Glomerular endothelial cell (primary cell): ENCODE results near the gene CCDC73. TPM values are rescaled to one million over a fixed set of nuclear protein-coding genes. Genes with fewer than 3 reads are reported as not detected.
"Not testable (repeated sequence)": the region's sequence is repeated elsewhere in the genome, so short reads cannot be mapped to it uniquely, and the experiment has no call there.

ENCODE experiments used
- DNase-seq: peaks from one replicate; pipeline ENCODE4 v3.0.0-alpha.2; 2011; ENCODE audit warnings: low read depth, low spot score; ENCODE audit errors: extremely low read depth
- total RNA-seq: library from RNA; depleted of rRNA; stranded (reverse); fragments of >200 nt; gene quantifications from 2 replicates; pipeline ENCODE4 v1.2.3, GENCODE V29; 2015

Gene CCDC73
- not detected in 2 replicates for total RNA-seq

DNA sequence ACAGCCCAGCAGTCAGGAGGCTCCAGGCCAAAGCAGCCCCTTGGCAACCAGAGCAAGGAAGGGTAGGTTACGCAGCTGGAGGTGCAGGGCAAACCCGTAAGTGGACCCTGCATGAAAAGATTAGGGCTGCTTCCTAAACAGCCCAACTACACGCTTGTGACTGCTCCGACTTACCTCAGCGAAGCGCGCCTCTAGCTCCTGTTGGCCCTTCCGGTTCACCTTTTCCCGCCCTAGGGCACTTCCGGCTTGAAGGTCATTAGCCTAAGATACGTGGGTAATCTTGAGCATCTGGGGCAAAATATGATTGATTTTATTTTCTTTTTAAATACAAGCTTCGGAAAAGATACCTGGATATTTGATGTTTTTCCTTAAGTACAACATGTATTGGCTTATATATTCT lies at the start of gene CCDC73:
TSS of gene CCDC73 (minus strand) at position 224 of the 400 bp plus-strand sequence. CDS start 34,419 bp downstream, outside the sequence.
- DNase-seq: no peak

DNA sequence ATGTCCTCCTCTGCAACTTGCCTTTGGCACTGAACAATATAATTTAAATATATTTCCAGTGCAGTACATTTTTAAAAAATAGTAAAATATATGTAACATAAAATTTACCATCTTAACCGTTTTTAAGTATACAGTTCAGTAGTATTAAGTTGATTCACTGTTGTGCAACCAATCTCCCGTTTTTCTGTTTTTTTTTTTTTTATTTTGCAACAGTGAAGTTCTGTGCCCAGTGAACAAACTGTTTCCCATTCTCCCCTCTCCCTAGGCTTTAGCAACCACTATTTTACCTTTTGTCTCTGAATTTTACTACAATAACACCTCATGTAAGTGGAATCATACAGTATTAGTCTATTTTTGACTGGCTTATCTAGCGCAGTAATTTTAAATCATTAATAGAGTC lies 49.1 kb upstream of the CCDC73 start:
- no peak for DNase-seq

DNA sequence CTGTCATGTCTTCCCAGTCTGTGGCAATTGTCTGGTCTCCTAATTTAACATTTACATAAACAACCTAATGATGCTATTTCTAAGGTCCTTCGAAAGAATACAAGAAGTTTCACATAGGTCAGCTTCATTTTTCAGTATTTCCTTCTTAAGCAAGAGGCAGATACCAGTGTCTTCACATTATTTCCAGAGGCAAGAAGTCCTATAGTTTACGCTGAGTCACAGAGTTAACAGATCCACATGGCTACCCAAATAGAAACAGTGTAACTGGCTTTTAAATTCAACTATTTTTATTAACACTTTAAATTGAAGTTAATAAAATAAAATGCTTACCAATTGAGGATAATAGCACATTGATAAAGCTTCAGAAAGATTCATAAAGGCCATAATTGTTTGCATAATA lies 46.1 kb upstream of the CCDC73 start:
- DNase-seq: no peak

DNA sequence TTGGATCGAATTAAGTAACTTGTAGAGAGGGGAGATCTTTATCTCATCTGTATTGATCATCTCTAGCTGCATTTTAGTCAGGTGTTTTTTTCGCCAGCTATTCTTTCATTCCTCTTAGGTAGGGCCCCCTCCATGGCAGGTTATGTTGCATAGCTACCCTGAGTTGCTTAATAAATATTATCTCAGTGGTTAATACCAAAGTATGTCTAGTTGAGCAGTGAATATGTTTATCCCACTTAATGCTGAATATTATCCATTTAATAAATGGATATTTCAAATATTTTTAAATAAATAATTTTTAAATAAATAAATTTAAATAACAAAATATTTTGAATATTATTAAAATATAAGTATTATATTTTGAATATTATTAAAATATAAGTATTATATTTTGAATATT lies 44.8 kb upstream of the CCDC73 start:
- DNase-seq: no peak

DNA sequence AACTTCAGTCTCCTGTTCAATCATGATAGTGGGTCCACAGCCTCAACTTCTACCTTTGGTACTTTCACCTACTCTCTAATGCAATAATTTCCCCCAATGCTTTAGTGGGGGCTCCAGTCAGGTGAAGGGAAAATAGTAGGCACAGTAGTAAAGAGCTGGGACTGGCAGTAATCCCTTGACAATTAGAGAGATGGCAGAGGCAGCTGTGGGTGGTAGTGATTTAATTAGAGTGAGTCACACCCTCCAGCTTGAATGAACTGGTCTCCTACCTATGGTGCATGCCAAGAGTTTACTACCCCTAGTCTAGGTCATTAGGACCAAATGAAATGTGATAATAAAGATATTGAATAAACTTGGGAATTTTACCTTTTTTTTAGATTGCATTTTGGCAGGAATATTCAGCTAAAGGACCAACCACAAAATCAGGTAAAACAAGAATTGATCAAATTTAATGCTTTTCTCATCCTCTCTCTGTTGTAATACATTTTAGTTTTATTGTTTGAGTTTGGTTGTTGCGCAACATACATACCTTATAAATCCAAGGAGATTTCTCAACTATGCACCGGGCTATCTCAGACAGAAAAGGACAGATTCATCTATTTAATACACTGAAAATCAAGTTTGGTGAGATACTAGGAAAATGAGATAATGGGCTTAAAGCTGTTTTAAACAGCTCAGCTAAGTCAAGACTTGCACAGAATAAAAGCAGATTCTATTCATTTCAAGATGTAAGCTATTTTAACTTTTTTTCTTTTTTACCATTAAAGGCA lies 44.2 kb upstream of the CCDC73 start:
- DNase-seq: no peak

DNA sequence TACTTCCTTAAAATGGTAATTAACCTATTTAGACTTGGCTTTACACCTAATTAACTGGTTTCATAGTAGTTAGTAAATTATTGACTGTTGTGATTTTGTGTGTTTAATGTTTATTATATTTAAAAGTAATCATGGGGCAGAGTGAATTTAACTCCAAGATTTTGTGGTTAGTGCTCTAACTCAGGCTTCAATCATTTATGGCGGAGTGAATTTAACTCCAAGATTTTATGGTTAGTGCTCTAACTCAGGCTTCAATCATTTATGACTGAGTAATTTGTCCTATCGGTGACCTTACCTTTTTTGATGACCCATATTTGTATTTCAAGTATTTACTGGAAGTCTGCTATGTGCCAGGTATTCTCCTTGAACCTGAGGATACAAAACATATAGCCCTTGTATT lies 42.5 kb upstream of the CCDC73 start:
- DNase-seq: no peak

DNA sequence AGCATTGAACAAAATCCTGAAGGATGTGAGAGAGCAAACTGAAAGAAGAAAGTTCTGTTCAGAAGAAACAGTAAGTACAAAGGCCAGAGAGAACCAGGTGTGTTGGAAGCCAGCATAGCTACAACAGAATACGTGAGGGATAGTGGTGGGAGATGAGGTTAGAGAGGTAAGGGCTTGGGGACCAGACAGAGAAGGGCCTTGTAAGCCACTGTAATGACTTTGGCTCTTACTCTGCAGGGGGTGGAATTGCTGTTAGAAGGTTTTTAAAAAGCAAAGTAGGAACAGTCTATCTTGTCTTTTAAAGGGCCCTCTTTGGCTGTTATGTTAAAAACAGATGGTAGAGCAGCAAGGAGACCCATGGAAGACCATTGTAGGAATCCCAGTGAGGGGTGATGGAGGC lies 39.5 kb upstream of the CCDC73 start:
- no peak for DNase-seq

DNA sequence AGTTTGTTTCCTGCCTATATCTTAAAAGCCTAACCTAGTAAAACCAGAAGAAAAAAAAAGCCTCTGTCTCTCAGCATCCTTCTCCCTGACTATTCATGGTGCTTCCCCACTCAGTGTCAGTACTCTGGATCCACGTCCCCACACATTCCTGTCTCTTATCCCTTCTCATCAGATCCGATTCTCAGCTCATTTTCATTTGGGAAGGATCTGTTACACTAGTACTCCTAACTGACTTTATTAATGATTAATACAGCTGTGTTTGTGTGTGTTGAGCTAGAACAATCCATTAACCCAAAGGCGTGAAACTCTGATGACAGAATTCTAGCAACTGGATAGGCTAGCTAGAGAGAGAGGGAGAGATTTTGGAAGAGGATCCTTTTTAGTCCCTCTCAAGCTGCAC lies 36.8 kb upstream of the CCDC73 start:
- DNase-seq: no peak

DNA sequence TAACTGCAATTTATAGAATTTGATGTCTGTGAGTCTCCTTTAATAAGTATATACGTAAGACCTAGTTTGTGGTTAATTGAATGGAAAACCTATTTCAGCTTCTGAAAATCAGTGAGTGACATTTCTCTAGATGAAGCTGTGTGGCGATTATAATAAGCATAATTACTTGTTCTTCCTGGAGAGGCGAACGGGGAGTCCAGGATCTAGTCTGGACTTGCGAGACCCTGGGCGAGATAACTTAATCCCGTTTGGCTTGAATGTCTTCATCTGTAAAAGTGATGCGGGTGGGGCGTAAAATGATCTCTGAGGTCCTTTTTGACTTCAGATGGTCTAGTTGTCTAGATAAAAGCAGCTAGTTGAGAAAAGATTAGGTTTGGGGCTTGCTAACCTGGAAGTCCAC lies 36.3 kb upstream of the CCDC73 start:
- DNase-seq: no peak

DNA sequence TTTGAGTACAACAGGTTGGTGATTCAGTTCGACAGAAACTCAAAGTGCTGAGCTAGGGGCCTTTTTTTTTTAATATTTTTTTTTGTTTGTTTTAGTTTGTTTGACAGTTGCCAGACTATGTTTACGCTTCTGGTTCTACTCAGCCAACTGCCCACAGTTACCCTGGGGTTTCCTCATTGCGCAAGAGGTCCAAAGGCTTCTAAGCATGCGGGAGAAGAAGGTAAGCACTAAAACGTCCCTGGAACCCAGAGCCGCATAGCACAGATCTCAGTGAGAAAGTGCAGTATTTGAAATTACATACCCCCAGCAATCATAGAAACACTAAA lies 35.9 kb upstream of the CCDC73 start:
- DNase-seq: no peak

DNA sequence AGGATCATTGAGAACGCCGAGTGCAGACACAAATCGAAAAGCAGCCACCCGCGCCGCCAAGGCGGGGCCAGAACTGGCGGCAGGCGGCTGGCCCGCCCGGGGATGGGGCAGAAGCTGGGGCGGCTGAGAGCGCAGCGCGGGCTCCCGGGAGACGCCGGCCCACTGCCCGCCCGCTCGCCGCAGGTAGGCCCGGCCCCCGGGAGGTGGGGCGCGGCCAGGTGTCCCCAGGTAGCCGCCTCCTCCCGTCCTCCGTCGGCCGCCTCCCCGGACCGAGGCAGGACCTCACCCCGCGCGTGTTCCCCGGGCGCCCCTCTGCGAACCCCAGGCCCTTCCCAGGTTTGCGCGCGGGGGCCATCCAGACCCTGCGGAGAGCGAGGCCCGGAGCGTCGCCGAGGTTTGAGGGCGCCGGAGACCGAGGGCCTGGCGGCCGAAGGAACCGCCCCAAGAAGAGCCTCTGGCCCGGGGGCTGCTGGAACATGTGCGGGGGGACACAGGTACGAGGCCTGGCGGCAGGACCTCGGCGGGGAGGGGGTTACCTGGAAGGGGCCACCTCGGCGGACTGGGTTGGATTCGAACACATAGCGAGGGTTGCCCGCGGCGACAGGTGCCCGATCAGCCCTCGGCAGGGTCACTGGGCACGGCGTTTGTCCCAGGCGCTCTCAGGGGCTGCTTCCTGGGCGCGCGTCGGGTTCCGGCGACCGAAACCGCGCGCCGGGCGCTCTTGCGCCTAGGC lies 35.4 kb upstream of the CCDC73 start, which contains the start of gene PRRG4:
TSS of gene PRRG4 (plus strand) at position 248 of the 733 bp plus-strand sequence. CDS start 603 bp downstream, outside the sequence.
- DNase-seq: no peak

DNA sequence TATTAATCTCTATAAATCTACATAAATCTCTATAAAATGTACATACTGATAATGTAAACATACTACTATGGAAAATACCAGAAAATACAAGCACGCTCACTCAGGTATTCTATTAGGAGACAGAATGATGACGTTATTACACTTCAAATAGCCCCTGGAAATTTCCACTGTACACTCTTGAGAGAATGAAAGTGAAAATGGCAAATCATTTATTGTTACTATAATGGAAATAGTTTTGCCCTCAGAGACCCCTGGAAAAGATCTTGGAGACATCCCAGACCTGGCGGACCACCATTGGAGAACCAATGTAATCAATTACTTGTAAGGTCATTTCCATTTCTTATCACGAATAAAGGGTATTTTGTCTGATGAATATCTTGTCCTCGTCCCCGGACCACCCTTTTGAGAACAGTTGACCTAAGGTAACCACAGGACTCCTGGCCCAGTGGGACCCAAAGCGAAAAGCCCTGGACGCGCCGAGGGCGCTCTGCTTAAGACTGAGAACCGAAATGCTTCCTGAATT lies 34.8 kb upstream of the CCDC73 start:
- DNase-seq: no peak

DNA sequence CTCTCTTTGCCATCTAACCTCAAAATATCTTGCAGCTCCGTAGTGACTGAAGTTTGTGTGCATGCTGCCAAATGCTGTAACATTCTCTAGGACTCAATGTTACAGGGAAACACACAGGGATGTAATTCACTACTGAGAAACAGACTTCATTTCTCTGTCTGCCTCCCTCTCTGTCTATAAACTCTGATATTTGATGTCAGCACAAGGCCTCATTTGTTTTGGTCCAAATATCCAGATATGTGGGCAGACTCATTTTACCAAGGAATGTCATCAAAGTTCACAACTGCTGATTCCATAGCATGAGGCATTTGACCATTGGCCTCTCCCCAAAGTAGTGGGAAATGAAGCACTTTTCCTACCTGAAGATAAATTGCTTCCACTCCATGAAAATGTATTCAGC lies 32.8 kb upstream of the CCDC73 start:
- DNase-seq: no peak

DNA sequence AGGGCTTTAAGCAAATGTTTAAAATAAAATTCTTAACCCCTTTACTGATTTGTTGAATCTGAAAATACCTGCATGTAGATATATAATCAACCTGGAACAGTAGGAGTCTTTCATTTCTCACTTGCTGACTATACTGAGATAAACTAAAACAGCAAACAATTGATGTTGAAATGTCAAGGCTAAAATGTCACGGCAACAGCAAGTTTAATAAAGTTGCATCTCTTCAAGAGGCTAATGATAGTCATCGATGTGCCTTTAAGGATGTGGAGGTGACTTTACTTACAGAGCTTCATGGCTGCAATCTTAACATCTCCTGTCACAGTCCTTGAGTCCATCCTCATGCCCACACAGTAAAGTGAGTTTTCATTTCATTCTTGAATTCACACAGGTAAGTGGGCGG lies 31.7 kb upstream of the CCDC73 start:
- no peak for DNase-seq

DNA sequence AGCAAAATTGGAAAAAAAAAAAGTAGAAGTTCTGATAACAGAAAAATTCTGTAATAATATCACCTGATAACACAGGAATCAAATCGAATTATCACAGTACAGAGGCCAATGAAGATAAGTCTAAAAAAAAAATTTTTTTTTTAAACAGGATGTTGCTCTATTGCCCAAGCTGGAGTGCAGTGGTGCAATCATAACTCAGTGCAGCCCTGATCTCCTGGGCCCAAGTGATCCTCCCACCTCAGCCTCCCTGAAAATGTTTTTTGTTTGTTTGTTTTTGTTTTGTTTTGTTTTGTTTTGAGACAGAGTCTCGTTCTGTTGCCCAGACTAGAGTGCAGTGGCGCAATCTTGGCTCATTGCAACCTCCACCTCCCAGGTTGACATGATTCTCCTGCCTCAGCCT lies 29.2 kb upstream of the CCDC73 start:
- DNase-seq: not testable (repeated sequence)

DNA sequence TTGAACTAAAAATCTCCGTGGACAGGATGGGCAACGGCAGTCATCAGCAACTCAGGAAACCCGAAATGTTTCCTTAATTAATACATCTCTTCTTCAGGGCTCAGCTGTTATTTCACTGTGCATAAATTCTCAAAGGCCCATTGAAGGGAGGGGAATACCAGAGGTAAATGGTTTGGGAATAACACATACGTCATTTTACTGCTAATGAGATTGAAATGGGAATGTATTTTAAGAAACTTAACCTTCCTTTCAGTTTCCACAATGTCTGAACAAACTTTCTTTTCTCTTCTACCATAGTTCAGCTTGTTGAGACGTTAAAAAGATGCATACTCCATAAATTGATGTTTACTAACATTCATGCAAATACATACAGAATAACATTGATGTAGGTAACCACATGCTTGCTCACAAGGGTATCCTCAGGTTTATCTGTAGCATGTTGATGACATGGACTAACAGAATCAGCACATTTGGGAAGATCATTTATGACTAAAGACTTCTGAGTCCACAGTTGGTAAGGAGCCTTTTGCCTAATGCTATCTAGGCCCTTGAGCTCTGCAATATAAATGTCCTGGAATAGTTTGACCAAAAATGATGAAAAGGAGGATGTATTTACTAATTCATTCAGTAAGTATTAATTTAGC lies 27.6 kb upstream of the CCDC73 start:
- no peak for DNase-seq

DNA sequence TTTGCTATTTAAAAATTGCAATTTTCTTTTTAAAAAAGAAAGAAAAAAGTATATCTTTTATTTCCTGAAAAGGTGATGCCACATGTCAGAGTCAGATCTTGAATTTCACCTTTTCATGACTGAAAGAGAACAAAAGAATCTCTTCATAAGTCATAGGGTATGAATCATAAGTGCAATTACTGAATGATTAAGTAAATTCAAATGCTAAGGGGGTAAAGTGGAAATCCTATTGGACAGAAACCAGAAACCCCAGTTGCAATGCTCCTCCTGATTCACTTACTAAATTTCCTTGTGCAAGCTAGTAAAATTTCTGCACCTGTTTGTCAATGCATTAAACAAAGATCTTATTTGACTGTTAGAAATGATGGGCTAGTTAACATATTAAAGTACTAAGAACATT lies 27.1 kb upstream of the CCDC73 start:
- no peak for DNase-seq

DNA sequence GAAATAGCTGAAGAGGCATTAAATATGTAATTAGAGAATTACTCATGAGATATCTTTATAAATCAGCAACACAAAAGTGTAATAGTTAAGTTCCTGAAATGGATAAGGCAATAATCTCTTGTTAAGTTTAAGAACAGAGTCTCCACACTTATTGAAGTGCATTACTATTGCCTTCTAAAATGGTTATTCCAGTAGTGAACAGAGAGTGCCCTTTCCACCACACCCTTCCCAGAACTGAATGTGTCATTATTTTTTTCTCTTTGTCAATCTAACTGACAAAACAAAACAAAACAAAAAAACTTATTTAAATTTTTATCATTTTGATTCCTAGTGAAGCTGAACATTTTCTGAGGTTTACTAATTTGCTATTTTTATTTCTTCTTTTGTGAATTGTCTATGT lies 26.0 kb upstream of the CCDC73 start:
- no peak for DNase-seq

DNA sequence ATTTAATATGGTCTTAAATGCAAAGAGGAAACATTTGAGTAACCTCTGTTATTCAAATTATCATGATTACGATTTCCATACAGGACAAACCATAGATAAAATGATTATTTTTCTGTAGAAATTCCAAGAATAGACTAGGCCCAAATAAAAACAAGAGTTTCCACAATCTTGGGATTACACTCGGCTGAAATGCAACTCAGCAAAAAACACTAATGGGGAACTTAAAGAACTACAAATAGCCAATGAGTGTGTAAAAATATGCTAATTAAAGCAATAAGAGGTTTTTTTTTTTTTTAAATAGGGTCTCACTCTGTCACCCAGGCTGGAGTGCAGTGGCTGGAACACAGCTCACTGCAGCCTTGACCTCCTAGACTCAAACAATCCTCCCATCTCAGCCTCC lies 24.7 kb upstream of the CCDC73 start:
- no peak for DNase-seq

DNA sequence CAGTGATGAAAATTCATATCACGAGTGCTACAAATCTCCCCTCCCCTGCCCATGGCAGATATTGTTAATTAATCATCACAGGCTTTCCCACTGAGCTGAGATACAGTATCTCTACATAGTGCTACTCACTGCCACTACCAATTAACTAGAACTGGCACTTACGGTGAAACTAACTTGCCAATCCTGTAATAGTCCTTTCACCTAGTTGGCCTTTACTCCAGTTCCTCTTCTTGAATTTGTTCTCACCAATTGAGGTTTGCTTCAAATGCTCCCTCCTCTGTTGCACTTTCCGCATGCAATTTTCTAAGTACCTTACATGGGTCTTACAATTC lies 23.4 kb upstream of the CCDC73 start:
- DNase-seq: no peak

DNA sequence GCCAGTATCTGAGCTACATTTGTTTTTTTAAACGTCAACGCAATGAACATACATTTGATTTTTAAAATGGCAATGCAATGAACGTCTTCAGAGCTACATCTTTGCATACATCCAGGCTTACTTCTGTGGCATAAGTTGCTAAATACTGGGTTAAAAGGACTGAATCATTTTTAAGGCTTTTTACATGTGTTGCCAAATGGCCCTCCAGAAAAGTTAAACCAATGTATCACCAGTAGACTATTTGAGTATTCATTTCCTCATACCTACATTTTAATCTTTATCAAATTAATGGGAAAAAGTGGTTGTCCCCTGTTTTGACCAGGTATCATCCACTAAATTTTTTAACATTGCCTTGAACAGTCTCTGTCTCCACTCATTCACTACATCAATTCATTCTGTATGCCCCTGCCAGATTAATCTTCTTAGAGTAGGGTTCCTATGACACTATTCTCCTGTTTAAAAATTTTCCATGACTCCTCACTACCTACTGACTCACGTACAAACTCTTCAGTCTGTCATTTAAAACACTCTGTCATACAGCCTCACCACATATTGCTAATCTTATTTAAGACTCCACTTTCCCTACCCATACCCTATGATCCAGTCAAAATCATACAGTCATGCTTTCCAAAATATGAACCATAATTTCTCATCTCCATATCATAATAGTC lies 22.9 kb upstream of the CCDC73 start:
- DNase-seq: no peak
